DOHH2 (cell line): Measurements from ENCODE around the gene OPALIN.

Experiments used
- EZH2phosphoT487 ChIP-seq: fragments of 200-600 bp; sonication (generic); IDR thresholded peaks from 2 replicates; pipeline ENCODE4 v1.6.1; 2017; ENCODE audit warnings: borderline replicate concordance, mild to moderate bottlenecking, antibody characterized with exemption, low read length, moderate library complexity, mixed read lengths
- TF ChIP-seq, protein P1 (sequence below): fragments of 200-600 bp; sonication (generic); IDR thresholded peaks from one replicate; pipeline ENCODE4 v1.5.1; 2014; ENCODE audit warnings: antibody characterized with exemption, mild to moderate bottlenecking, low read depth, low read length; ENCODE audit not compliant: poor library complexity, severe bottlenecking

DNA sequence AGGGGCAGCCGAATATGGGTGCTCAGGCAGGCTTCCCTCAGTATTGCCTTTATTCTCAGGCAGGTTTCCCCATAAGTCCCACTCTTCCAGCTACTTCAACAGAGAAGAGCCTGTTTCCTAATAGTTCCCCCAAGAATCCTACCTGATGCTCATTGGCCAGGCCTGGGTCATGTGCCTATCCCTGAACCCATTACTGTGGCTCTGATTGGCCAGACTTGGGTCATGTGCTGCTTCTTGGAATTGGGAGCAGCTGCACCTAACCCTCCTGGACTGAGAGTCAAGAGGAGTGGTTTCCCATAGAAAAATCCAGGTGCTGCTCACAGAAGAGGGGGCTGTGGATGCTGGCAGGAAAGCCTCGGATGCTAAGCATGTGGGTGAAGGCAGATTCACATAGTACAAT, 21.7 kb downstream of the OPALIN start:
- TF ChIP-seq, protein P1, sequence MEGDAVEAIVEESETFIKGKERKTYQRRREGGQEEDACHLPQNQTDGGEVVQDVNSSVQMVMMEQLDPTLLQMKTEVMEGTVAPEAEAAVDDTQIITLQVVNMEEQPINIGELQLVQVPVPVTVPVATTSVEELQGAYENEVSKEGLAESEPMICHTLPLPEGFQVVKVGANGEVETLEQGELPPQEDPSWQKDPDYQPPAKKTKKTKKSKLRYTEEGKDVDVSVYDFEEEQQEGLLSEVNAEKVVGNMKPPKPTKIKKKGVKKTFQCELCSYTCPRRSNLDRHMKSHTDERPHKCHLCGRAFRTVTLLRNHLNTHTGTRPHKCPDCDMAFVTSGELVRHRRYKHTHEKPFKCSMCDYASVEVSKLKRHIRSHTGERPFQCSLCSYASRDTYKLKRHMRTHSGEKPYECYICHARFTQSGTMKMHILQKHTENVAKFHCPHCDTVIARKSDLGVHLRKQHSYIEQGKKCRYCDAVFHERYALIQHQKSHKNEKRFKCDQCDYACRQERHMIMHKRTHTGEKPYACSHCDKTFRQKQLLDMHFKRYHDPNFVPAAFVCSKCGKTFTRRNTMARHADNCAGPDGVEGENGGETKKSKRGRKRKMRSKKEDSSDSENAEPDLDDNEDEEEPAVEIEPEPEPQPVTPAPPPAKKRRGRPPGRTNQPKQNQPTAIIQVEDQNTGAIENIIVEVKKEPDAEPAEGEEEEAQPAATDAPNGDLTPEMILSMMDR: no peak
- no peak for TF ChIP-seq EZH2phosphoT487
